Activated CD4-positive, alpha-beta T cell treated with anti-CD3 and anti-CD28 coated beads for 36 hours (primary cell): ENCODE measurements around the gene CRYBG1. TPM values are rescaled to one million over a fixed set of nuclear protein-coding genes. Genes with fewer than 3 reads are reported as not detected.
A peak's percentile ranks its signal among the peaks of the same experiment; 100 is the strongest.
"Not testable (repeated sequence)": the region's sequence is repeated elsewhere in the genome, so short reads cannot be mapped to it uniquely, and the experiment has no call there.

Experiments
- ATAC-seq: fragments of 200-7000 bp; cut with Tn5 transposase; one replicate; pipeline ENCODE4 v1.10.0; 2021; ENCODE audit warnings: mild to moderate bottlenecking, moderate library complexity
- CTCF ChIA-PET: fragments of 350-600 bp; sonication (Branson Sonifier 250); formaldehyde crosslinking; loops from one replicate; lab custom pipeline; 2021; ENCODE audit warnings: antibody characterized with exemption; lab: Charles Lee
- POLR2A ChIA-PET: fragments of 350-600 bp; sonication (Branson Sonifier 250); formaldehyde crosslinking; loops from one replicate; lab custom pipeline; 2021; ENCODE audit warnings: antibody characterized with exemption, inconsistent platforms; lab: Charles Lee
- DNase-seq: peaks from one replicate; pipeline ENCODE4 v3.0.0-alpha.2; 2020
- H3K27ac Mint-ChIP-seq: one replicate; pipeline ENCODE4 v1.8.0; 2021; ENCODE audit warnings: mixed read lengths
- H3K27me3 Mint-ChIP-seq: one replicate; pipeline ENCODE4 v1.8.0; 2021; ENCODE audit warnings: mixed read lengths
- H3K36me3 Mint-ChIP-seq: one replicate; pipeline ENCODE4 v1.8.0; 2021; ENCODE audit warnings: low read depth, mixed read lengths
- H3K4me1 Mint-ChIP-seq: one replicate; pipeline ENCODE4 v1.8.0; 2021; ENCODE audit warnings: mixed read lengths
- H3K4me3 Mint-ChIP-seq: one replicate; pipeline ENCODE4 v1.8.0; 2021; ENCODE audit warnings: mild to moderate bottlenecking, moderate library complexity, mixed read lengths
- H3K9me3 Mint-ChIP-seq: one replicate; pipeline ENCODE4 v1.8.0; 2021; ENCODE audit warnings: low read depth, mixed read lengths
- intact Hi-C, 2 experiments: fragments of 100-400 bp; cut with DNase I in 1 of 2; cut with micrococcal nuclease in 1 of 2; formaldehyde crosslinking; loops; one replicate each; pipeline versions ENCODE4 v1.14.2 to v1.15.1; 2022 to 2024; cut with DNase I, micrococcal nuclease
- total RNA-seq, 2 experiments: library from RNA; stranded (reverse); gene quantifications; one replicate each; pipeline ENCODE4 v1.2.3, GENCODE V29; 2021

Gene CRYBG1
- total RNA-seq, 2 experiments from 2014 or later: 26.2 to 26.6 TPM

DNA sequence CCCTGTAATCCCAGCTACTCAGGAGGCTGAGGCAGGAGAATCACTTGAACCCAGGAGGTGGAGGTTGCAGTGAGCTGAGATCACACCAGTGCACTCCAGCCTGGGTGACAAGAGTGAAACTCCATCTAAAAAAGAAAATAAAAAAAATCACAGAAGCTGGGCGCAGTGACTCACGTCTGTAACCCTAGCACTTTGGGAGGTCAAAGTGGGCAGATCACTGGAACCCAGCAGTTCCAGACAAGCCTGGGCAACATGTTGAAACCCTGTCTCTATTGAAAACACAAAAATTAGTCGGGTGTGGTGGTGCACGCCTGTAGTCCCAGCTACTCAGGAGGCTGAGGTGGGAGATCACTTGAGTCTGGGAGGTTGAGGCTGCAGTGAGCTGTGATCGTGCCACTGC, 199.1 kb downstream of the CRYBG1 start:
- H3K27ac Mint-ChIP-seq, H3K4me3 Mint-ChIP-seq, H3K9me3 Mint-ChIP-seq, H3K27me3 Mint-ChIP-seq, DNase-seq: not testable (repeated sequence)
- POLR2A ChIA-PET: interaction anchor here (0.7 kb wide), 1 partner anchor 53 kb away, joined by 3 read pairs; no protein-coding TSS in a partner anchor
- peak; percentile 52 for ATAC-seq
- intact Hi-C loops: loop anchor here in 1 of 2 experiments (5.0 to 10.0 kb wide), 2 partner anchors 47 to 195 kb away; partner anchors contain the start of gene CRYBG1
- Mint-ChIP-seq H3K36me3 (peaks cover 45% of the 10 kb centered on the region), H3K4me1 (peaks cover 18% of the 10 kb centered on the region)
- CTCF ChIA-PET: interaction anchor here (0.9 to 1.8 kb wide), 6 partner anchors 48 to 224 kb away, joined by 3 to 6 read pairs (median 4); no protein-coding TSS in a partner anchor

DNA sequence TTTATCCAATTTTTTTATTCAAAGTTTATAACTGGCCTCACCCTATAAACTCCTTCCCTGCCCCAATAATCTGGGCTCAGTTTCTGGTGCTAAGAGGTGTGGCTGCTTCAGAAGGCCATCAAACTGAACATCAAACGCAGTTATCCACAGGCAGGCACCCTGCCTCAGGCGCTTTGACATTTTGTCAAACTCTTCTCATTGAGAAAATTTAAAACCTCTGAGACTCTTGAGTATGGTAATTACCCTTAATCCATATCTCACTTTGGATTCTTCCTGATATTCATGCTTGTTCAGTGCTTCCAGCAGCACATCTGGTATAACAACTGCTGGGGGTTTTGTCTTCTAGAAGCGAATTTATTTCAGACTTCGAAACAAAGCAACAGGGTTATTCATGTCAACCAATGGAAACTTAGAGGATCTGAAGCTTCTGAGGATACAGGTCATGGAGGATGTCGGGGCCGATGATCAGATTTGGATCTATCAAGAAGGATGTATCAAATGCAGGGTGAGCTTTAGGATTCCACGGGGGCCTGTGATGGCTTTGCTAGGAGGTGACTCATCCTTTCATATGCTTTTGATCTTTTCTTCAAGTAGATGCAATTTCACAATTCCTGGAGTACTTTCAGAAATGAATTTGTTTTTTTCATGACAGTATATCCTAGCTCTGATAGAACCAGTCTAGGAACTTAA, 200.6 kb downstream of the CRYBG1 start:
- intact Hi-C loops: loop anchor here in 1 of 2 experiments (10.0 kb wide), 1 partner anchor 196 kb away; the partner anchor contains the start of gene CRYBG1
- peaks cover 44% of the 10 kb centered on the region for H3K36me3 Mint-ChIP-seq
- ATAC-seq (peak; percentile 83), DNase-seq (peak; percentile 38)
- CTCF ChIA-PET: interaction anchor here (0.6 to 4.0 kb wide), 17 partner anchors 10 to 226 kb away, joined by 3 to 51 read pairs (median 4); no protein-coding TSS in a partner anchor
- no peaks in the 10 kb centered on the region for H3K9me3 Mint-ChIP-seq
- H3K4me1 Mint-ChIP-seq: peaks cover 18% of the 10 kb centered on the region
- POLR2A ChIA-PET: interaction anchor here (0.6 to 0.8 kb wide), 3 partner anchors 15 to 86 kb away, joined by 3 to 4 read pairs (median 4); no protein-coding TSS in a partner anchor
- no peaks in the 10 kb centered on the region for H3K27me3 Mint-ChIP-seq
- H3K4me3 Mint-ChIP-seq: no peak overlapping the region
- H3K27ac Mint-ChIP-seq: no peak overlapping the region

DNA sequence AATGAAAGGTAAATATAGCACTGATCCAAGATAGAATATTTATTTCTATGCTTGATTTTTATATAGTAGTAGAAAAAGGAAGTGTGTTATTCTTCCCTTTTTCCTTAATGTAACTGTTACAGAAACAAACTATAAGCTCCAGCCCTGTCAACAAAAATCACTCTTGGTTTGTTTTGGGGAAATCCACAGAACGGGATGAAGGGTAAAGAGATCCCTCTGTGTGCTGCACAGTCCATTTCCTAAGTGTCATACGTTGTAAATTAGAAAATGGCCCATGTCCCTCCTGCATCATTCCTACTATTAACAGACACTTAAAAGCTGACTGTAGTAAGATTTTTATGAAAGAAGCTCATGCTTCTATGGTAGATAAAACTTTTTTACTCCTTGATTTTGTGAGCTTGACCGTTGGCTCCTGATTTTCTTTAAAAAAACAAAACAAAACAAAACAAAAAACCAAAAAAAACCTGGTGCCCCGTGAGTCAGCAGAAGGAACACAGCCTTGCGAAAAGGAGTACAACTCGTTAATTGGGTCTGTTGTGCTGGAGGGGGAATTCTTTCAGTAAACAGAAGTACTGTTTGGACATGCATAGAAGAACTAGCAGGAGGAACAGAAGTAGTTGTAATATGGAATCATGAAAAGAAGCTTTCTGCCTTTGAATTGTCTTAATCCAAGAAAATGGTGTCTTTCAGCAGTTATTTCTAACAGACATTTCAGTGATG, 201.3 kb downstream of the CRYBG1 start:
- CTCF ChIA-PET: interaction anchor here (0.6 to 4.0 kb wide), 20 partner anchors 9 to 227 kb away, joined by 3 to 51 read pairs (median 4); no protein-coding TSS in a partner anchor

DNA sequence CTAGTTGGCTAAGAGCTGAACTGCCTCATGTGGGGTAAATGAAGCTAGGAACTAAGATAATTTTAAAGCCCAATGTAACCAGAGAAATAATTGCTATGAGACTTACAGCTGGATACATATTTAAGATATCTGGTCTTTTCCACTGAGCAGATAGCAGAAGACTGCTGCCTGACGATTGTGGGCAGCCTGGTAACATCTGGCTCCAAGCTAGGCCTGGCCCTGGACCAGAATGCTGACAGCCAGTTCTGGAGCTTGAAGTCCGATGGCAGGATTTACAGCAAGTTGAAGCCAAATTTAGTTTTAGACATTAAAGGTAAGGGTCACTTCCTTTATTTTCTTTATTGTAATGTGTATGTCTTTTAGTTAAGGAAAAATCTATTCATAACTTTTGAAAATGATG, 203.1 kb downstream of the CRYBG1 start:
- H3K4me1 Mint-ChIP-seq: peaks cover 24% of the 10 kb centered on the region

More for the DNA sequence above, 201.3 kb downstream of the CRYBG1 start:
- ATAC-seq (no peak), DNase-seq (no peak)
- peaks cover 49% of the 10 kb centered on the region for H3K36me3 Mint-ChIP-seq
- intact Hi-C loops: loop anchor here in 1 of 2 experiments (2.0 to 10.0 kb wide), 2 partner anchors 197 to 223 kb away; partner anchors contain the start of gene CRYBG1
- H3K4me1 Mint-ChIP-seq: peaks cover 20% of the 10 kb centered on the region
- POLR2A ChIA-PET: interaction anchor here (0.6 to 0.8 kb wide), 3 partner anchors 16 to 86 kb away, joined by 3 to 4 read pairs (median 4); no protein-coding TSS in a partner anchor
- no peaks in the 10 kb centered on the region for H3K27me3 Mint-ChIP-seq
- no peak overlapping the region for H3K4me3 Mint-ChIP-seq
- H3K27ac Mint-ChIP-seq: no peak overlapping the region
- H3K9me3 Mint-ChIP-seq: no peaks in the 10 kb centered on the region

DNA sequence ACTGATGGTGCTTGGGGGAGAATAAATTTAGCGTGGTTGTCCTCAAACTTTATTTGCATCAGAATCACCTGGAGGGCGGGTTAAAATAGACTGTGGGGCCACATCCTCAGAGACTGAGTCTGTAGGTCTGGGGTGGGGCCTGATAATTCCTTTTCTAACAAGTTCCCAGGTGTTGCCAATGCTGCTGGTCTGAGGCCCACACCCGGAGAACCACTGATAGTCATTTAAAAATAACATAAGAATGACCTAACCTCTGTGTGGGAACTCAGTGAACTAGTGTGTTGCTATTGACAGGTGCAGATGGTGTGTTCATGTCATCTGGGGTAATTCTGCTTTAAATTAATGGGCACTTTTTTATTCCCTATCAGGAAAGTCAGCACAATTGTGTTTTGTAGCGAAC, 204.0 kb downstream of the CRYBG1 start:
- Mint-ChIP-seq H3K4me3 (no peak overlapping the region), H3K27ac (no peak overlapping the region), H3K36me3 (peaks cover 44% of the 10 kb centered on the region), H3K4me1 (peaks cover 26% of the 10 kb centered on the region), H3K9me3 (no peaks in the 10 kb centered on the region), H3K27me3 (no peaks in the 10 kb centered on the region)
- intact Hi-C loops: loop anchor here in 1 of 2 experiments (10.0 kb wide), 1 partner anchor 200 kb away; the partner anchor contains the start of gene CRYBG1
- ATAC-seq: no peak
- CTCF ChIA-PET: interaction anchor here (0.8 to 4.0 kb wide), 8 partner anchors 9 to 225 kb away, joined by 3 to 51 read pairs (median 10); no protein-coding TSS in a partner anchor
- DNase-seq: no peak
- POLR2A ChIA-PET: no interaction called here

More for the DNA sequence above, 203.1 kb downstream of the CRYBG1 start:
- intact Hi-C loops: loop anchor here in 1 of 2 experiments (2.0 to 10.0 kb wide), 2 partner anchors 199 to 225 kb away; partner anchors contain the start of gene CRYBG1
- ATAC-seq (no peak), DNase-seq (no peak)
- Mint-ChIP-seq H3K27me3 (no peaks in the 10 kb centered on the region), H3K4me3 (no peak overlapping the region), H3K27ac (no peak overlapping the region), H3K36me3 (peaks cover 47% of the 10 kb centered on the region), H3K9me3 (no peaks in the 10 kb centered on the region)
- CTCF ChIA-PET: interaction anchor here (0.6 to 4.0 kb wide), 17 partner anchors 11 to 436 kb away, joined by 3 to 51 read pairs (median 4); no protein-coding TSS in a partner anchor
- POLR2A ChIA-PET: no interaction called here

DNA sequence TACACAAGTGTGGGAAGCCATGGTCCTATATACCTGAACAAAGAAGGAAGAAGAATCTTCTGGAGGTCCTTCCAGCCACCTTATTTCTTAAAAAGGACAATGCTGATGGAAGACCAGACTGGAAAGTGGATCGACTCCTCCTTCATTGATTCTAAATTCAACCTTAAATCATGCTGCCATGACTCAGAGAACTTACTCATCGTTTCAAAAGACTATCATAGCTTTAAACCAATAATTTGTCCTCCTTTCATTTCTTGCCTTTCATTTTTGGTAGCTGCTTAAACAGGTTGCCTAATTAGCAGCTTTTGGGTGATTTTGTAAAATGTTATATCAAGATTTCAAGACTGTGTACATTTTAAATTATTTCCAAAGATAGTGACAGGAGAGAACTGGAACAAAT, 208.0 kb downstream of the CRYBG1 start:
- Mint-ChIP-seq H3K4me1 (peaks cover 11% of the 10 kb centered on the region), H3K27me3 (no peaks in the 10 kb centered on the region), H3K4me3 (no peak overlapping the region), H3K27ac (peak overlapping the region; percentile 62), H3K36me3 (peaks cover 32% of the 10 kb centered on the region), H3K9me3 (no peaks in the 10 kb centered on the region)
- POLR2A ChIA-PET: interaction anchor here (0.7 kb wide), 1 partner anchor 1068 kb away, joined by 3 read pairs; no protein-coding TSS in a partner anchor
- CTCF ChIA-PET: interaction anchor here (0.7 to 10.3 kb wide), 5 partner anchors 13 to 122 kb away, joined by 4 to 280 read pairs (median 4); no protein-coding TSS in a partner anchor
- ATAC-seq: peak; percentile 27
- DNase-seq: no peak
- intact Hi-C loops: loop anchor here in 1 of 2 experiments (5.0 to 10.0 kb wide), 2 partner anchors 204 to 409 kb away; partner anchors contain the start of gene CRYBG1

DNA sequence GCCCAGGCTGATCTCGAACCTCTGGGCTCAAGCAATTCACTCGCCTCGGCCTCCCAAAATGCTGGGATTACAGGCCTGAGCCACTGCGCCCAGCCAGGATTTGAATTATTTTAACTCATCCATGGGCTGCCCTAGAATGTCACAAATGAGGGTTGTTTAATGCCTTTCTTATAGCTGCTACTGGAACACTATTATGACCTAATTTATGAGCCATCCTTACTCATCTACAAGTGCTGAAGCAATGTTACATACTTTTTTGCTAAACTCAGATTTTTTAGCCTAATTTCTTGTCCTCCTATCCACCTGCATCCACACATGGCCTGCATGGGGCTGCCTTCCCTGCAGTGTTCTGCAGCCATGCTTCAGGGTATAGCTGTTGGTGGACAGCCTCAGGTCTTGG, 208.9 kb downstream of the CRYBG1 start:
- Mint-ChIP-seq H3K36me3 (peaks cover 28% of the 10 kb centered on the region), H3K27me3 (no peaks in the 10 kb centered on the region), H3K4me3 (no peak overlapping the region), H3K4me1 (peaks cover 11% of the 10 kb centered on the region), H3K9me3 (no peaks in the 10 kb centered on the region), H3K27ac (no peak overlapping the region)
- ChIA-PET POLR2A (no interaction called here), CTCF (interaction anchor here (0.7 to 10.3 kb wide), 3 partner anchors 23 to 123 kb away, joined by 3 to 280 read pairs (median 4); no protein-coding TSS in a partner anchor)
- ATAC-seq (no peak), DNase-seq (no peak)
- intact Hi-C loops: loop anchor here in 1 of 2 experiments (5.0 to 10.0 kb wide), 2 partner anchors 205 to 408 kb away; partner anchors contain the start of gene CRYBG1

DNA sequence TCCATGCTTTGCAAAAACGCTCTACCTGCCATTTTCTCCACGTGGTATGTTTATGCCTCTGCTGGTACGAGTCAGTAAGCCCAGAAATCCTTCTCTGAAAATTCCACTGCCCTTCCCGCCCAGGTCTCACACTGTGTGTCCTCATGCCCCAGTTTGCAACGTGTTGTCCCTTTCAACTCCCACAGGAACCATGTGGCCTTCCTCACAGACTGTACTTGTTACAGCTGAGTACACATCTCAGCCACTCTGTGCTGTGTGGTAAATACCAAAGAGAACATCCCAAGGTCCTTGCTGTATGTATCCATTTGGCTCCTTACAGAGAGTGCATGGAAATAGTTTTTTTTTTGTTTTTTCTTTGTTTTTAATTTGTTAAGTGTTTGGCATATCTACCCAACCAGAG, 211.9 kb downstream of the CRYBG1 start:
- H3K4me1 Mint-ChIP-seq: peaks cover 7% of the 10 kb centered on the region
- POLR2A ChIA-PET: no interaction called here
- H3K27ac Mint-ChIP-seq: no peak overlapping the region
- CTCF ChIA-PET: interaction anchor here (0.6 to 10.3 kb wide), 5 partner anchors 10 to 126 kb away, joined by 3 to 280 read pairs (median 3); no protein-coding TSS in a partner anchor
- no peak for ATAC-seq
- intact Hi-C loops: no loop called here
- H3K36me3 Mint-ChIP-seq: peaks cover 13% of the 10 kb centered on the region
- no peak overlapping the region for H3K4me3 Mint-ChIP-seq
- no peak for DNase-seq
- H3K27me3 Mint-ChIP-seq: no peaks in the 10 kb centered on the region
- H3K9me3 Mint-ChIP-seq: no peaks in the 10 kb centered on the region

DNA sequence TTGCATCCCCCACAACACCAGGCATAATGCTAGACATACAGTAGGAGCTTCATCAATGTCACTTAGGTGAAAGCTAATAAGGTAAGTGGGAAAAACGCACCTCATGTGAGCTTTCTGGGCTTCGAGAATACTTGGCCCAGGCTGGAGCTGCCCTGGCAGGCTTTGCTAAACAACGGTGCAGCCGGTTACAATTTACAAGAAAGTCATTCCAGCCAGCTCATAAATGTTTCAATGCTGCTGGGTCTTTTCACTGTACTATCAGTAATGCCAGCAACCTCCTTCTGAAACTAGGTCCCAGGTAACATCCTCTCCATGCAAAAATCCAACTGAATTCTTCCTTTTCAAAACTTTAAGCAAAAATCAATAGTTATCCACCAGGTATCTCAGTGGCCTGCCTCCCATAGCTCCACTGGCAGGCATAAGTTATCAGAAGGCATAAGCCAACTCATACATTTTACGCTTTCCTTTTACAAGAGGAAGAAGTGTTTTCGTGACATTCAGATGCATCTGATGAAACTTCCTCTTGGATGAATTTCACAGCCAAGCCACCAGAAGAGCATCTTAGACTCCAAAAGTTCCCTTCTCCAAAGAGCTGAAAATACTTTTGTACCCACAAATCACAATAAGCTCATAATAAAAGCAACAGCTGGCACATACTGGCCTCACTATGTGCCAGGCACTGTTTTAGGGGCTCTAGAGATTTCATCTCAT, 212.5 kb downstream of the CRYBG1 start:
- H3K27ac Mint-ChIP-seq: no peak overlapping the region
- intact Hi-C loops: no loop called here
- H3K4me1 Mint-ChIP-seq: peaks cover 7% of the 10 kb centered on the region
- no peaks in the 10 kb centered on the region for H3K9me3 Mint-ChIP-seq
- CTCF ChIA-PET: interaction anchor here (0.6 to 10.3 kb wide), 8 partner anchors 8 to 419 kb away, joined by 3 to 280 read pairs (median 3); no protein-coding TSS in a partner anchor
- POLR2A ChIA-PET: no interaction called here
- DNase-seq: no peak
- no peak for ATAC-seq
- H3K4me3 Mint-ChIP-seq: no peak overlapping the region
- H3K27me3 Mint-ChIP-seq: no peaks in the 10 kb centered on the region
- peaks cover 10% of the 10 kb centered on the region for H3K36me3 Mint-ChIP-seq
